ENCODE data around the gene MRPL11.
"Not testable (repeated sequence)": the region's sequence is repeated elsewhere in the genome, so short reads cannot be mapped to it uniquely, and the experiment has no call there.

MRPL11 gene

DNA sequence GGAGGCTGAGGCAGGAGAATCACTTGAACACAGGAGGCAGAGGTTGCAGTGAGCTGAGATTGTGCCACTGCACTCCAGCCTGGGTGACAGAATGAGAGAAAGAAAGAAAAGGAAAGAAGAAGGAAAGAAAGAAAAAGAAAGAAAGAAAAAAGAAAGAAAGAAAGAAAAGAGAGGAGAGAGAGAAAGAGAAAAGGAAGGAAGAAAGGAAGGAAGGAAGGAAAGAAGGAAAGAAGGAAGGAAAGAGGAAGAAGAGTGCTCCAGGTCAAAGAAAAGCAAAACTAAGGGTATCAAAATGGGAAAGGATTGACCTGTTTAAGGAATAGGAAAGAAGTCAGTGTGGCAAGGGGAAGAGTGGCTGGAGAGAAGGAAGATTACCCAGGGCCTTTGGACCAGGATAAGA is 7.4 kb downstream of the MRPL11 start:
- DNase-seq (ENCODE audit: low read depth in 2 of 2) = not testable (repeated sequence)

DNA sequence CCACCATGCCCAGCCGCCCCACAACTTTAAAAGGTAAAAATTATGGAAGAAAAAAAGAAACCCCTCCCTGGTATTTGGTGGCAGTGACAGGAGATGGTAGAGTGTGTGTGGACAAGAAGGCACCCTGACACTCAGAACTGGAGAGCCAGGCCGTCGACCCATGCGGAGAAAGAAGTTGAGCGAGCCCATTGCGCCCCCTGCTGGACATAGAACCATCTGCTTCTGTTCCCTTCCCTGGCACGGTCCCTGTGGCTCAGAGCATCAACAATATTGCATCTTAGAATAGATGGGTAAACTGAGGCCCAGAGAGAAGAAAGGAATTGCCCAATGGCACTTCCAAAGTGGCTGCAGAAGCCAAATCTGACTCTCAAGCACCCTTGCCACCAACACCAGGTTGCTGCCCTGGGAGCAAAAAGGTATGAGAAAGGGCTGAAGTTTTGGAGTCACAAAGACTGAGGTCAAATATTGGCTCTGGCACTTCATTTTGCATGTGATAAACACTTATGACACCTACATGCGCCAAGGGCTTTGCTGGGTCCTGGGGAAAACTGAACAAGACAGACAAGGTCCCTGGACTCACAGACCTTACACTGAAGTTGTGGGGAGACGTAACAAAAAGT is 8.6 kb downstream of the MRPL11 start:
- DNase-seq (ENCODE audit: low read depth in 2 of 2) = peak; percentile 49 to 50

DNA sequence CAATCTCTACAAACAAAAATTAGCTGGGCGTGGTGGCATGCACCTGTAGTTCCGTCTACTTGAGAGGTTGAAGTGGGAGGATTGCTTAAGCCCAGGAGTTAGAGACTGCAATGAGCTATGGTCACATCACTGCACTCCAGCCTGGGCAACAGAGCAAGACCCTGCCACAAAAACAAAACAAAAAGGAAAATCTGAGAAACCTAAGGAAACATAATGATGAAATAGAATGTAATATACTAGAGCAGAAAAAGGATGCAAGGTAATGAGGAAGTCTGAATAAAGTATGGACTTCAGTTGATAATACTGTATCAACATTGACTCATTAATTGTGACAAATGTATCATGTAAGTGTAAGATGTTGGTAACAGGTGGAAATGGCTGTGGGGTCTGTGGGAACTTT is 9.7 kb downstream of the MRPL11 start:
- no peak for DNase-seq (ENCODE audit: low read depth in 2 of 2)

DNA sequence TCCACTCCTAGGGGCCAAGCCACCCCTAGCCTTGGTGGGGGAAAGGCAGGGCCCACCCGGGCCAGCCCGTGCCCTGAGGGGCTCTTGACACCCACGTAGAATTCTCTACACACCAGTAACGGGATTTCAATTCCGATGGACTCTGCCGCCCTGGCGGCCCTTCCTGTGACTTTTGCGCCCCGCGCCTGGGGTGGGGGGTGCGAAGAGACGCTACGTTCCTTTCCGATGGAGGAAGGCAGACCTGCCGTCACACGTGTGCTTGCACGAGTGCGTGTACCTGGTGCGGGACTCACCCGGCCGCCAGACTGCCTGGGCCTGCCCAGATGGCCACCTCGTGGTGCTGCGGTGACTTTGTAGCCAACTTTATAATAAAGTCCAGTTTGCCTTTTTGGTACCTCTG is 12.3 kb downstream of the MRPL11 start:
- DNase-seq (ENCODE audit: low read depth in 2 of 2) = no peak

DNA sequence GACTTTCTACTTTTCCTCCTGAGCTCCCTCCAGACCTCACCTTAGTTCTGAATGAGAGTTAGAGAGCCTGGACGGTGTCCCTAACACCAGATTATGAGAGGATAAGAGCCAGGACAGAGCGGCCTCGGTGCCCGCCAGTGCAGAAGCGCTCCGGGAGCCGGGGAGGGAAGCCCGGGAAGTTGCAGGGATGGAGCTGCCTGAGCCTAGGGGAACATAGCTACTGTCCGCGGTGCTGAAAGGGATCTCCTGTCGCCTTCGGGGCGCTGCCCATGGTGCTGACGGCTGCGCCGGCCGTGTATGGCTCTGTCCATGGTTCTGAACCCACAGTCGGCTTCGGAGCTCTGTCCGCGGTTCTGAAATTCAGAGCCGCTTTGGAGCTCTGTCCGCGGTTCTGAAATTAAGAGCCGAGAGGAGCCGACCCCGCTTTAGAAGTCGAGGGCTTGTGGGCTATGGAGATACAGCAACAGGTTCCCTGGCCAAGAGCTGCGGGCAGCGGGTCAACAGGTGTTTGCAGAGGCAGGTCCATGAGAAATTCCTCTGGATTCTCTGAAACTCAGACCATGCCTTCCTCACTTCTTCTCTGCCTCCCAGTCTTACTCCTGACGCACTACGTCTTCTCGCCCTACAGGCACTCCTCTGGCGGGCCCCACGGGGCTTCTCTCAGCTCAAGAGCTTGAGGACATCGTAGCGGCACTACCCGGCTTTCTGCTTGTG is 17.0 kb downstream of the MRPL11 start:
- peak; percentile 69 to 78 for DNase-seq (ENCODE audit: low read depth in 2 of 2)

DNA sequence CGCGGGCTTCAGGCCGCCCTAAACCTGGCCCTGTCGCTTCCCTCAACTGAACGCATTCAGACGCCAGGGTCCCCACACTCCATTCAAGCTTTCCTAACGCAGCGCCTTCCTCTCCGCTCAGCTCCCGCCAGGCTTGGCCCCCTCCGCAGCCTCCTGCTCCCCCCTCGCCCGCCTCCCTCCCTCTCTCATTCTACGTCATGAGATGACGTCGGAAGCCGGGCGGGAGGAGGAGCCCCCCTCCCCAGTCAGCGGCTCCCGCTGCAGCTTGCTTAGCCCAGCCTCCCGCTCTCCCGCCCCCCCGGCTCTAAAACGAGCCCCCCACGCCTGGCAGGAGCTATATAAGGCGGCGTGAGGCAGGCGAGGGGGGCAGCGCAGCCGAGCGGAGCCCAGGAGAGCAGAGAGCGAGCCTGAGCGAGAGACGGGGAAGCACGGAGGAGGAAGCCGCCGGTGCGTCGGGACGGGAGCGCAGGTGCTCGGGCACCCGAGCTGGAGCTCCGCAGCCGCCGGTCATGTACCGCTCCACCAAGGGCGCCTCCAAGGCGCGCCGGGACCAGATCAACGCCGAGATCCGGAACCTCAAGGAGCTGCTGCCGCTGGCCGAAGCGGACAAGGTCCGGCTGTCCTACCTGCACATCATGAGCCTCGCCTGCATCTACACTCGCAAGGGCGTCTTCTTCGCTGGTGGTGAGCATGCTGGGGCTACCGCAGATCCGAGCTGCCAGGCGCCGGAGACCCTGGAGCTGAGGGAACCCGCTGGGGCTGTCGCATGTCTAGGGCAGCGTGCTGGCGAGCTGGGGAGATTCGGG is 17.8 kb downstream of the MRPL11 start, which contains the start of gene NPAS4:
NPAS4 (plus strand) TSS at position 365 of the 806 bp plus-strand sequence; CDS start at position 510, 145 bp downstream.
- no peak for DNase-seq (ENCODE audit: low read depth in 2 of 2)

DNA sequence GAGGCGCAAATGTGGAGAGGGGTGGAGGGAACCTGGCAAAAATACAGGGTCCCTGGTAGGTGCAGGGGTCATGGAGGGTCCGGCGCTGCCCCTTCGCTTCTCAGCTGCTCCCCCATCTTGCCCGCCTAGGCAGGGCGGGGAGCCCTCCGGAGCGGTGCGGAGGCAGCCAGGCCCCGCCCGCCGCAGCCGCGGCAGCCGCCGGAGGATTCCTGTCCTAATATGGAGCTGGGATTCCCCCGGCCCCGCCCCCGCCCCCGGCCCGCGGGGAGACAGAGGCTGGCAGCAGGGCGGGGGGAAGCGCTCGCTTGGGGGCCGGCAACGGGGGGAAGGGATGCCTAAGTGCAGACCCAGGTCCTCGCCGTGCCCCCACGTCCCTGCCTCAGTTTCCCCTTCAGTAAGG is 18.8 kb downstream of the MRPL11 start:
- DNase-seq (ENCODE audit: low read depth in 2 of 2) = no peak

DNA sequence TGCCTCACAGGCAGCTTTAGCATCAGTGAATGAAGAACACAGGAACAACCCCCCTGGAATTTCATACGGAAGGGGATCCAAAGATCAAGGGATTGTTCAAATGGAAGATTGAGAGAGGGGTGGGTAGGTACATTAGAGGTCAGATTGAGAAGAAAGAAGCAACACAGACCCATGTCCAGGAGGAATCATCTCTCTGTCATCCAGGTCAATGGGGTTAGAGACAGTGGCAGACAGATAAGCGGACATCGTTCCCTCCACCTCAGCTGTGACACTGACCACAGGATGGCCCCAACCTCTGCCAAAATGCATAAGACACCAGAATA is 19.7 kb downstream of the MRPL11 start:
- DNase-seq (ENCODE audit: low read depth in 2 of 2) = no peak

DNA sequence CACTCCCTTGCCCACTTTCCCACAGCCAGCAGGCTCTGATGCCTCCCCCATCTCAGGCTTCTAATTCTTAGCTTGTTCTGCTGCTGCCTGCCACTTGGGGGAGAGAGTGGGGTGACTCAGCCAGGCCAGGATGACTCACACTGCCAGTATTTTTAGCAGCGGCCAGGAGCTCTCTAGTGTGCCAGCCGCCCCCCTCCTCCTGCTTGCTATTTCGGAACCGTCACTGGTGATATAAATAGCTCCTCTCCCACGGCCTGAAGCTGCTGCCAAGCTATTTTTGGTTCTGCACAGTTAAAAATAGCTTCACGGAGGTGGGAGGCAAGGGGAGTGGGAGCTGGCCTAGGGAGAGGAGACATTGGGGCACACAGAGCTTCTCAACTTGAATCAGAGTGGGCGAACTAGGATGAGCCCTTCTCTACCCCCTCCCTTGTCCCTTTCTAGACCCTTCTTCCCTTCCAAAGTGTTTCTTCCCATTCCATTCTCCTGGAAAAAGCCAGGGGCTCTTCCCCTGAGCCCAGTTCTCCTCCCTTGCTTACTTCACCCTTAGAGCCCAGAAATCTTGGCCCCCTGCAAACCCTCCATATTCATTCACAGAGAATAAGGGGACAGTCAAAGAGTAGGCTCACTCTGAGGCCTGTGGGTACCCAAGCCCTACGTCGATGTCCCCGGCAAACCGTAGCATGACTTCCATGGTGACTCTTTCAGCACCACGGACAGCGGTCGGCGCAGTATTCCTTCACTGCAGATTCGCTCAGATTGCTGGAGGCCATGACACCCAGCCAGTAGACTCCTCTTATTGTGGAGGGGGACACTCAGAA is 20.3 kb downstream of the MRPL11 start:
- DNase-seq (ENCODE audit: low read depth in 2 of 2) = peak; percentile 22 to 37

DNA sequence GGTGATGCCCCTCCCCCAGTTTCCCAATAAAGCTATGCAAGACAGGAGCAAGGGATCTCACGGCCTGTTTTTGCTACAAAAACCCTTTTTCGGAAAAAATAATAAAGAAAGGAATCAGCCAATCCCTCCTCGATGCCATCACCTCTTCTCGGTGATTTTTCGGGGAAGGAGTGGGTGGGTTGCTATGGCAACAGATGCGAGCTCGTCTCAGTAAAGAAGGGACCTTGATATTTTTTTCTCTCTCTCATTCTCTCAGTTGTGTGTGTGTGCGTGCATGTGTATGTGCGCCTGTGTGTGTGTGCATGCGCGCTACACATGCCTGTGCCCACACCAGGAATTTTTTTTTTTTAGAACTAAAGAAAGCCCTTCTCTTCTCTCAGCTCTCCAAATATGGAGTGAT is 21.6 kb downstream of the MRPL11 start:
- DNase-seq (ENCODE audit: low read depth in 2 of 2) = no peak

DNA sequence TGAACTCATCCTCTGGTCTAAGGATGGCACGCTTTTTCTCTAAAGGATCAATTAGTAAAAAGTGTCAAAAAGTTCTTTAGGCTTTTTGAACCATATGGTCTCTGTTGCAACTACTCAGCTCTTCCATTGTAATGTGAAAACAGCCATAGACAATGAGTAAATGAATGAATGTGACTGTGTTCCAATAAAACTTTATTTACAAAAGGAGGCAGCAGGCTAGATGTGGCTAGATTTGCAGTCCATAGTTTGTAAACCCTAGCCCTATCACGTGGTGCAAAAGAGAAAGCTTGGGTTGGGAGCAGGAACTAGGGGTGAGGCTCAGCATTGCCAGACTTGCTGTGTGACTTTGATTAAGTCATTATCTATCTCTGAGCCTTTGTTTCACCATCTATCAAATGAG is 23.2 kb downstream of the MRPL11 start:
- DNase-seq (ENCODE audit: low read depth in 2 of 2) = no peak

DNA sequence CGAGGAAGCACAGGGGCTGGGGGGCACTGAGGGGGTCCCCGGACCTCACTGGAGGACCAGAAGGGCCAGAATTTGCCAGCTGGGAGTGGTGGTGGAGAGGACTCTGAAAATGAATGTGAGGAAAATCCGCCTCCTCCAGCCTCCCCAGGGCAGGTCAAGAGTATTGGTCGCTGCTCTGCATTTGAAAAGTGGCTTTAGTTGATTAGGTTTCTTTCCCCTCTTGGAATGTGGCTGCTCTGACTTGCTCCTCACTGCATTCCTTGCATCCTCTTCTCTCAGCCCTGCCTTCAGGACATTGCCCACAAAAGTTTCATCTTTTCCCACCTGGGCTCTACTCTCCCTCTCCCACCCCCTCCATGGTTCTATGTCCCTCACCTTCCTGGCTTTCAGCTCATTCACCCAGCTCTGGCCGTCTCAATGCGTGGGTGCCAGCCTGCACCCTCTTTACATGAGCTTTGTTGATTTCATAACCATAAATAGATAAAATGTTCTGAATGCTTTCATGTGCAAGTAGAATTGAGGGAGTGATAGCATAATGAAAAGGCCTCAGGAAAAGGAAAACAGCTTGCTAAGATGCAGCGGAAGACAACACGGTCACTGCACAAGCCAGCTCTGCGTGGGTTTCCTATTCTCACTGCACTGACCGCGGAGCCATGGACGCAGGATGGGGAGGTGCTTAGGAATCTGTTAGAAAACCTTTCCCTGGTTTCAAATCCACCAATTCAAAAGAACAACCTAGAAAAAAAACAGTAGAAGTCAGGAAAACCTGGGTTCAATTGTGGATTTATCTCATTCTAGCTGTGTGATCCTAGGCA is 24.3 kb downstream of the MRPL11 start:
- DNase-seq (ENCODE audit: low read depth in 2 of 2) = no peak

DNA sequence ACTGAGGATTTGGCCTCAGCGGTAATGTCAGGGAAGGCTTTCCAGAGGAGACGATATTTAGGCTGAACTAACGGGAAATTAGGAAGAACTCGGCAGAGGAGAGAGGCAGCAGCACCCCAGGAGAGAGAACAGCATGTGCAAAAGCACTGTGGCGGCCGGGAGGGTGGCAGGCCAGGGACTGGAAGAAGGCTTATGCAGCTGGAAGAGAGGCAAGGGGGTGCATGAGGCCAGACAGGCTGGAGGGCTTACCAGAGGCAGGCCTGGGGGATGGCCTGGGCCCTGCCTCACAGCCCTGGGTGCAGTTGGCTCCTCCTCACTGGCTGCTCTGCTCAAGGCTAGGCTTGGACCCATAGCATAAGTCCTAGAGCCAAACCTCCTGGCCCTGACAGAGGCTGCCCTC is 25.5 kb downstream of the MRPL11 start:
- no peak for DNase-seq (ENCODE audit: low read depth in 2 of 2)

DNA sequence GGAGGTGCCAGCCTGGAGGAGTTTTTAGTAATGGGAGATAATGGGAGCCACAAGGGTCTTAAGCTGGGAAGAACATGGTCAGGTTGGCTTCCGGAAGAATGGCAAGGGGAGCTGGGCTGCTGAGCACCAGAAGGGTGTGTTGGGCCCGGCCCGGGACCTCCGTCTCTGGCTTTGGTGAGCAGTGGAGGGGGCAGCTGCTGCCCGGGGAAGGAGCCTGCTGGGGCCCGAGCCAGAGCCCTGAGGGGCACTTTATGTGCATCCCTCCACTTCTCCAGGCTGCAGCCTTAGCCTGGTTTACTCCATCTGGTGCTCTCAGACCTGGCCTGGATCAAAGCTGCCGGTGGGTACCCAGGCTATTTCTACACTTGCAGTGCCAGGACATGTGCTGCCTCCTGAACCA is 26.5 kb downstream of the MRPL11 start:
- no peak for DNase-seq (ENCODE audit: low read depth in 2 of 2)

DNA sequence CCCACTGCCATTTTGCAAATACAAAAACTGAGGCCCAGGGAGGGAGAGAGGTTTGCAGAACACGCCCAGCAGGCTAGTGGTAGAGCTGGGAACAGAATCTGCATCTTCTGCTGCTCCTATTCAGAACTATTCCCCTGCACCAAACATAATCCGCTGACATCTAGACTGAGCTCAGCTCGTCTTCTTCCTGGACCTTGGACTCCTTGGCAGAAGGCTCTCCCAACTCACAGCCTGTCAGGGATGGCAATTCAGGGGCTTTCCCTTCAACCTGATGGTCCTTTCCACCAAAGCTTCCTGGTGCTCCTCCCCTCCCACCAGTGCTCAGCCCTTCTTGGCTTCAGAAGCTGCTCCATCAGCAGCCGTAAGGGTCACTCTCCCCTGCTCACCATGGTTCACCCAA is 27.3 kb downstream of the MRPL11 start:
- DNase-seq (ENCODE audit: low read depth in 2 of 2) = no peak

DNA sequence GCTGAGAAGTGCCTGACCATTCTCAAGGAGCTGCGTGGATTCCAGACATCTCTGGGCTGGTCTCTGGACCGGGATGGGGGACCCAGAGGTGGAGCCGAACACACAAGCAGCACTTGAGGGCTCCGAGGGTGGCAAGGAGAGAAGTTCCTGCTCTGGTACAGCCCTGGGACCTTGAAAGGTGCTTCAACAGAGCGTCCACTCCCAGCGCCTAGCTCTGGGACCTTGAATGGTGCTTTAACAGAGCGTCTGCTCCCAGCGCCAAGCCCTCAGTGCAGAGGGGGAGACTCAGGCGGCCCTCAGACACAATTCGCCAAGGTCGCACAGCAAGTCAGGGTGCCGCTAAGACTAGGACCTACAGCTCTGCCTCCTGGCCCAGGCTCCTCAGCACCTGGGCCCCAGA is 28.5 kb downstream of the MRPL11 start:
- DNase-seq (ENCODE audit: low read depth in 2 of 2) = no peak

DNA sequence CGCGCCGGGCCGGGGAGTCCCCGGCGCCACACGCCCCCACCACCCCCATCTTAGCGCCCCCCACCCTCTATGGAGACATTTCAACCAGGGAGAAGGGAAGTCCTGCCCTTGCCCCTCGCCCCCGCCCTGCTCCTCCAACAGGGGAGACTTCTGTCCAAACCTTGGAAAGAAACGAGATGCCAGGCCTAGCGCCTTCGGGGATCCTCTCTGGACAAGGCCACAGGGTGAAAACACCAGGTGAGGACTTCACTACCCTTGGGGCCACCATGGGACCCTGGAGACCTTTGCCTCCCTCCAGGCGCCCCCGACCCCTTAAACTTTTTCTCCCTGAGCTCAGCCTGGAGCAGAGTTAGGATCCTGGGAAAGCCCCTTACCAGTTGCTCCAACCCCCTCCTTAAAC is 29.4 kb downstream of the MRPL11 start:
- no peak for DNase-seq (ENCODE audit: low read depth in 2 of 2)

DNA sequence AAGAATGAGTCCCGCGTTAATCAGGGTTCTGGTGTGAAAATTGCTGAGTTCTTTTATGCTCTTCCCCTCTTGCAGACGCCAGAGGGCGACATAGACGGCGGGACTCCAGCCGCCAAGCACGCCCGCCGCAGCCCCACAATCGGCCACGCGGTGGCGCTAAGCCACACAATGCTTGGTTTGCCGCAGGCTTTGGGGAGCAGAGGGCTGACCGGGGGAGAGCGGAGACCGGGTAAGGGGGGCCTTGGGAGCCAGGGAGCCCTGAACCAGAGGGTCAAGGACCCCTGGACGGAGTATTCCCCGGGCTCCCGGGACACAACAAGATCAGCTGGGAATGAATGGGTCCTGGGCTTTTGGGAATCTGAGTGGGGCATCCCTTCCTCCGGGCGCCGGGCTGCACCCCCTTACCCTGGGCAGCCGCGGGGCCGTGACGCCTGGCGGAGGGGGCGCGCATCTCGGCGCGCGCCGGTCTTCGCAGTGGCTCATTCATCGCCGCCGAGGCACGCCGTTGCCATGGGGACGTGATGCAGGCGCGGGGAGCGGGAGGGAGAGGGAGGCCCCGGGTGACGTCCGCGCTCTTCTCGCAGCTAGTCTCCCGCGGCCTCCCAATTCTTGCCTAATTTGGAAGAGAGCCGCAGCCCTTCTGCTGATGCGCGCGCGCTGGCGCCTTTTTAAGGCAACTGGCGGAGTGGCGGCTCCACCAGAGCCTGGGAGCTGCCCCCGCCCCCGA is 30.0 kb downstream of the MRPL11 start:
- DNase-seq (ENCODE audit: low read depth in 2 of 2) = peak; percentile 70 to 84

DNA sequence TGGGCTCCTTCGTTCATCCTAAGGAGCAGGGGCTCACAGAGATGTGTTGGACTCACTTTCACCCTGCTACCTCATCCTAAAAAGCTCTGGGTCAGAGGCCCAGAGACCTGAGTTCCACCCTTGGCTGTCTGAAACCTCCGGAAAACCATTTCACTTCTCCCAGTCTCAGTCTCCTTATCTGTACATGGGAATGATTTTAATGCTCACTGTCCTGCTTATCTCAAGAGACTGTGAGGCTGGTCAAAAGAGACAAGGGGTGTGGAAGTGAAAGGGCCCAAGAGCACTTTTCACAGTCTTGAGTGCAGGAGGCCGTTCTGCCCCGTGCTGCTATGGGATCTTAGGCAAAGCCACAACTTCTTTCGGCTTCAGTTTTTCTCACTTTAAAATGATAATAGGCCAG is 31.0 kb downstream of the MRPL11 start:
- no peak for DNase-seq (ENCODE audit: low read depth in 2 of 2)

DNA sequence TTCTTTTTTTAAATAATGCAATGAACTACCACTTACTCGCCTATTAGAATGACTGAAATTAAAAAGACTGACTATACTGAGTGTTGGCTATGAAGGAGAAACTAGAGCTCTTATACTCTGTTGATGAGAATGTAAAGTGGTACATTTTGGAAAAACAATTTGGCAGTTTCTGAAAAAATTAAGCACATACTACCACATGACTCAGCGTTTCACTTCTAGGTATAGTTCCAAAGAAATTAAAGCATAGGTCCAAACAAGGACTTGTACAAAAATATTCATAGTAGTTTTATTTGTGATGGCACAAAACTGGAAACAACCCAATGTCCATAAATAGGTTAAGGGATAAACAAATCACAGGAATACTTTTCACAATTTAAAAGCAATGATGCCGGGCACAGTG is 44.7 kb downstream of the MRPL11 start:
- no peak for DNase-seq (ENCODE audit: low read depth in 2 of 2)

DNA sequence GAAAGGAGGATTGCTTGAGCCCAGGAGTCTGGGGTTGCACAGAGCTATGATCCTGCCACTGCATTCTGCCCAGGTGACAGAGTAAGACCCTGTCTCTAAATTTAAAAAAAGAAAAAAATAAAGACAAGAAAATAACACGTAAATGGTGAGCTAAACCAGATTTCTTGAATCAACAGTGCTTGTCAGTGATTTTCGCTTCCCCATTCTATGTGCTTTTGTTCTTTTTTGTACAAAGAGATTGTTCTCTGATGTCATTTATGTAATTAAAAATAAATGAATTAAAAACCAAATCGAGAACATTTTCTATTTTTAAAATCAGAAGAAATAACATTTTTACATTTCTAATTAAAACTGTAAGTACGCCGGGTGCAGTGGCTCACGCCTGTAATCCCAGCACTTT is 47.3 kb downstream of the MRPL11 start:
- no peak for DNase-seq (ENCODE audit: low read depth in 2 of 2)
